AG09309 (cell line): ENCODE data around the gene TMEM100.

Experiments used
- DNase-seq: peaks from one replicate; pipeline ENCODE4 v3.0.0-alpha.2; 2010; ENCODE audit warnings: low read depth
- H3K4me3 ChIP-seq: 2 replicates; pipeline ENCODE4 v1.5.1; 2011; ENCODE audit warnings: mild to moderate bottlenecking, low read depth, low read length, moderate library complexity; ENCODE audit not compliant: control insufficient read depth
- TF ChIP-seq, protein P1 (sequence below): IDR thresholded peaks from 2 replicates; pipeline ENCODE4 v1.5.1; 2011; ENCODE audit warnings: mild to moderate bottlenecking, low read depth, low read length, inconsistent platforms; ENCODE audit not compliant: insufficient read depth, control insufficient read depth; ENCODE audit errors: missing control alignments

TMEM100 gene

DNA sequence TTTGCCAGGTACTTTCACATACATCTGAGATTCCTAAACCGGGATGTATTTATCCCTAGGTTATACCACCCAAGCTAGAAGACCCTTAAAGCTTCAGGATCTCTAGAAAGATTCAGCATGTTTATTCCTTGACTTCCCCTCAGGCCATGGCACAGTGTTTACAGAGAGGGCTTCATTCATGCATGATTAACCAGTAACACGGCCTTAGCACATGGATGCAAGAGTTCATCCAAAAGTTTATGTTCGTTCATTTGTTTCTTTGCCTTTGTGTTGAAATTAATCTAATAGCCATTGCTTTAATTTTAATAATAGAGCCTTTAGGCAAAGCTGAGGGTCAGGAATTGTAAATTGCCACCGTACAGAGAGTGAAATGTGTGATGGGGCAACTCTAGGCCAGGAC, 41.9 kb upstream of the TMEM100 start:
- TF ChIP-seq, protein P1, sequence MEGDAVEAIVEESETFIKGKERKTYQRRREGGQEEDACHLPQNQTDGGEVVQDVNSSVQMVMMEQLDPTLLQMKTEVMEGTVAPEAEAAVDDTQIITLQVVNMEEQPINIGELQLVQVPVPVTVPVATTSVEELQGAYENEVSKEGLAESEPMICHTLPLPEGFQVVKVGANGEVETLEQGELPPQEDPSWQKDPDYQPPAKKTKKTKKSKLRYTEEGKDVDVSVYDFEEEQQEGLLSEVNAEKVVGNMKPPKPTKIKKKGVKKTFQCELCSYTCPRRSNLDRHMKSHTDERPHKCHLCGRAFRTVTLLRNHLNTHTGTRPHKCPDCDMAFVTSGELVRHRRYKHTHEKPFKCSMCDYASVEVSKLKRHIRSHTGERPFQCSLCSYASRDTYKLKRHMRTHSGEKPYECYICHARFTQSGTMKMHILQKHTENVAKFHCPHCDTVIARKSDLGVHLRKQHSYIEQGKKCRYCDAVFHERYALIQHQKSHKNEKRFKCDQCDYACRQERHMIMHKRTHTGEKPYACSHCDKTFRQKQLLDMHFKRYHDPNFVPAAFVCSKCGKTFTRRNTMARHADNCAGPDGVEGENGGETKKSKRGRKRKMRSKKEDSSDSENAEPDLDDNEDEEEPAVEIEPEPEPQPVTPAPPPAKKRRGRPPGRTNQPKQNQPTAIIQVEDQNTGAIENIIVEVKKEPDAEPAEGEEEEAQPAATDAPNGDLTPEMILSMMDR, result no peak
- H3K4me3 ChIP-seq, result no peak overlapping the region
- DNase-seq, result no peak

DNA sequence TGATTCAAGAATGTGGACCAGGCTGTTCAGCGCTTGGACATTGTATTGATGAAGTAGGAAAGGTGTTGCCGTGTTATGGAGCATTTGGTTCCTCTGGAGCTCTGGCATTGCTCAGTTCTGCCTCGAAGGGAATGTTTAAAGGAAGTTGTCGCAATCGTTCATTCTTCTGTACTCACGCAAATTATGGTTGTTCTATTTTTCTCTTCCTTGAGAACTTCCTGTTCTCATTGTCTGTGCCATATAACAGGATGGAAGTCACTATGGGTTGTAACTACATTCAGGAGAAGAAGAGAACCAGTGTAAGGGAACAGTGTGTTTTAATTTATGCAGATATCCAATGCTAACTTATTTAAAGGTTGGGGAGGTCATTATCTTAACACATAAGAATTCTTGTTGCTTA, 41.2 kb upstream of the TMEM100 start:
- TF ChIP-seq, protein P1, result no peak
- H3K4me3 ChIP-seq, result no peak overlapping the region
- DNase-seq, result no peak

DNA sequence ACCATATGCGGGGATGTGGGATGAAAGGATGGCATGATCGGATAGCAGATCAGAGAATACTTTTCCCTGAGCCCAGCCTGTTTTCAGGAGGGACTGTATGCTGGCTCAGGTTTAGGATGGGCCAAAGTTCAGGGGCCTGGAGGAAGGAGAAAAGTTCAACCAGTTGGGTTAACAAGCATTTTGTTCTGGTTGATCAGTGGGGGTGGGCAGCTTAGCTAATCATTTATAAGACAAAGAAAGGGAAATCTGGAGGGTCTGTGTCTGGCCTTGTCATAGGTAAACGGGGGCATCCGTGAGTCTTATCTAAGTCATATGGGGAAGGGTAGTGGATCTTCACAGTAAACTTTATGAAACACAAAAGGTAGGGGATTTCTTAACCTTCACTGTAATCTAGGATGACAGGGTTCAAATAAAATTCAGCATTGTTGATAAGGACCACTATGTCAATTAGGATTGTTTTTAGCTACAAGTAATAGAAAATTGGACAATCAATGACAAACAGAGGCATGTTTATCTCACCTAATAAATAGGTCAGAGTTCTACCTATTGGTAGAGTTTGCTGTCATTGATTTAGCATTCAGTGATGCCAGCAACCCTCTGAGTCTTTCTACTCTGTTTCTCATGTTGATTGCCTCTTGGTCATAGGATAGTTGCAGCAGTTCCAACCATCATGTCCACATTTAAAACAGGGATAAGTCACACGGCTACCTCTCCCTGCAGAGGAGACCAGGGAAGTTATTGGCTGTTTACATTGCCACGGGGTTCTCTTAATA, 39.6 kb upstream of the TMEM100 start:
- DNase-seq, result no peak
- TF ChIP-seq, protein P1, result no peak
- H3K4me3 ChIP-seq, result no peak overlapping the region

DNA sequence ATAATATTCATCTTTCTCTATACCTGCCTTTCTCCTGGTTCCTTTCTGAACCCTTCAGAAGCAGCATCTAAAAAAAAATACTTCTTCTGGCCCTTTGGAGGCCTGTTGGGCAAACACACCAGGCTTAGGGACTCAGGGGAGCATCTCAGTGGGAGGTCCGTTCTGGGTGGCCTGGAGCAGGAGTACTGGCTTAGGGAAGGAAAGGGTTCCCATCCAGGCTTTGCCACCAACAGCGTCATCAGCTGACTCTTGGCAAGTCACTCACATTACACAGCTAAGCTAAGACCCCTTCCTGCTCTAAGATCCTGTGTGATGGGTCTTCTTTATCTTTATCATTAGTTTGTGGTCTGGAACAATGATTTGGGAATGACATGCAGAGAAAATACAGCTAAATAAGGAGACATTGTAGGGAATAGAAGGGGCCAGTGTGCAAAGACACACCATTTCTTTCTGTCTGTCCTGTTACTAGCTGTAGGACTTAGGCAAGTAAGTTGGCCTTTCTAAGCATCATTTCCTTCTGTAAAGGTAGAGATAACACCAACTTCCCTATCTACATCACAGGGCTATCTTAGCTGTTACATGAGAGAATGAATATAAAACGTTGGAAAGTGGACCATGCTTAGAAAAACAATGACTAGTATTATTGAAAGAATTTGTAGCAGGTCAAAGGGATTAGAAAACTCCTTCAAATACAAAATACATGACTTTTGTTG, 38.1 kb upstream of the TMEM100 start:
- TF ChIP-seq, protein P1, result no peak
- no peak for DNase-seq
- H3K4me3 ChIP-seq, result no peak overlapping the region

DNA sequence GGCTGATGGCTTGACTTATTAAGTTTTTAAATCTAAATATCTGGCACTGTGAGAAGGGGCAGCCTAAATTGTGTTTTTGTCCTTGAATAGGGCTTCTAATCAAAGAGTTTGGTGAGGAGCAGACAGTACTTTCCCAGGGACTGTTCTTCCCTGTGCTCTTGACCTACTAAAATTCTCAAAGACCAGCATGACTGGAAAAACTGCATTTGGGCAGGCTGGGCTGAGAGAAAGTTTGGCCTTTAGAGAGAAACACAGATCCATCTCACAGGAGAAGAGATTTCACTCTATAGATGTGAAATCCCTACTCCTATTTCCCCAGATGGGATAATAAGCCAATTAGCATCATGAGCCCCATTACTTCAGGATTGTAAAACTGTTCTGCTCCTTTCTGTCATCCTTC, 35.5 kb upstream of the TMEM100 start:
- TF ChIP-seq, protein P1, result no peak
- no peak for DNase-seq
- H3K4me3 ChIP-seq, result no peak overlapping the region

GRCh38 chr17:55757659-55758058, 35.0 kb upstream of the TMEM100 start:
- H3K4me3 ChIP-seq, result no peak overlapping the region
- TF ChIP-seq, protein P1, result no peak

More at GRCh38 chr17:55757659-55758058, 35.0 kb upstream of the TMEM100 start:
- no peak for DNase-seq
